ENCODE measurements around the gene FKBP11. TPM values are rescaled to one million over a fixed set of nuclear protein-coding genes. Genes with fewer than 3 reads are reported as not detected.

FKBP11 gene
- 10 to 100 TPM in 3 of 8 experiments, 1 to 10 TPM in 5; 6.0 to 64.3 (median 7.9) TPM for total RNA-seq

- peak in 3 of 8 experiments; percentile 83 to 87 (median 86) for ATAC-seq (replicated peaks in 6 of 8)
- in situ Hi-C loops (cut with MboI; ENCODE audit: low pct_unique_long_range_greater_than_20kb in 2 of 9, low sequenced_read_pairs in 9 of 9, unreplicated experiment in 9 of 9) = no loop called here
- 0 to 100% (median 43%) methylated on average over 1 to 20 of the region's 38 CpGs; no CpG with 5 or more reads in 4 of the 10 experiments for whole genome bisulfite sequencing, 10 experiments
- Histone ChIP-seq H3K4me3 (no peak within 1 kb of the TSS), H3K27ac (no peak within 1 kb of the TSS), H3K4me1 (replicated peaks in 1 of 2) (no peaks in the 10 kb centered on the region)
Observed at GRCh38 chr12:48925304-48926011, at the start of gene FKBP11. FKBP11 (minus strand) TSS chr12:48925492; CDS start chr12:48925428, 64 bp downstream.

GRCh38 chr12:48973941-48974673 lies 48.8 kb upstream of the FKBP11 start:
- 0 to 80% (median 47%) methylated on average over 1 to 6 of the region's 19 CpGs for WGBS, 10 experiments
- Histone ChIP-seq H3K4me1 (replicated peaks in 1 of 2) (peaks cover 4 to 16% of the 10 kb centered on the region in 2 donors), H3K27ac (no peak overlapping the region), H3K4me3 (no peak overlapping the region)
- in situ Hi-C loops (cut with MboI; ENCODE audit: low pct_unique_long_range_greater_than_20kb in 2 of 9, low sequenced_read_pairs in 9 of 9, unreplicated experiment in 9 of 9) = no loop called here
- ATAC-seq (replicated peaks in 6 of 8) = peak in 4 of 8 experiments; percentile 2 to 38 (median 17)

- in situ Hi-C loops (cut with MboI; ENCODE audit: low pct_unique_long_range_greater_than_20kb in 2 of 9, low sequenced_read_pairs in 9 of 9, unreplicated experiment in 9 of 9) = no loop called here
- Histone ChIP-seq H3K27ac (no peak overlapping the region), H3K4me1 (replicated peaks in 1 of 2) (peaks cover 4 to 16% of the 10 kb centered on the region in 2 donors), H3K4me3 (no peak overlapping the region)
- ATAC-seq (replicated peaks in 6 of 8) = peak in 2 of 8 experiments; percentile 44 to 51
- 25% methylated on average over 4 of the region's 12 CpGs; no CpG with 5 or more reads in 9 of the 10 experiments for WGBS, 10 experiments
Observed at GRCh38 chr12:48973531-48973930, 48.2 kb upstream of the FKBP11 start.

GRCh38 chr12:48972952-48973483 lies 47.7 kb upstream of the FKBP11 start:
- no peak overlapping the region for H3K27ac ChIP-seq
- 0 to 66% (median 27%) methylated on average over 1 to 2 of the region's 3 CpGs; no CpG with 5 or more reads in 5 of the 10 experiments for WGBS, 10 experiments
- H3K4me1 ChIP-seq (replicated peaks in 1 of 2) = peaks cover 4 to 16% of the 10 kb centered on the region in 2 donors
- no peak overlapping the region for H3K4me3 ChIP-seq
- in situ Hi-C loops (cut with MboI; ENCODE audit: low pct_unique_long_range_greater_than_20kb in 2 of 9, low sequenced_read_pairs in 9 of 9, unreplicated experiment in 9 of 9) = no loop called here
- no peak for ATAC-seq (replicated peaks in 6 of 8)

GRCh38 chr12:48972213-48972951 lies 47.1 kb upstream of the FKBP11 start:
- 17 to 18% methylated on average over 2 to 4 of the region's 23 CpGs; no CpG with 5 or more reads in 8 of the 10 experiments for WGBS, 10 experiments
- no peak for ATAC-seq (replicated peaks in 6 of 8)
- H3K27ac ChIP-seq = no peak overlapping the region
- H3K4me1 ChIP-seq (replicated peaks in 1 of 2) = peaks cover 4 to 16% of the 10 kb centered on the region in 2 donors
- no peak overlapping the region for H3K4me3 ChIP-seq
- in situ Hi-C loops (cut with MboI; ENCODE audit: low pct_unique_long_range_greater_than_20kb in 2 of 9, low sequenced_read_pairs in 9 of 9, unreplicated experiment in 9 of 9) = no loop called here

GRCh38 chr12:48970702-48971334 lies 45.5 kb upstream of the FKBP11 start:
- in situ Hi-C loops (cut with MboI; ENCODE audit: low pct_unique_long_range_greater_than_20kb in 2 of 9, low sequenced_read_pairs in 9 of 9, unreplicated experiment in 9 of 9) = no loop called here
- peak in 2 of 8 experiments; percentile 1 to 8 for ATAC-seq (replicated peaks in 6 of 8)
- 10 to 100% (median 35%) methylated on average over 1 to 4 of the region's 10 CpGs; no CpG with 5 or more reads in 4 of the 10 experiments for WGBS, 10 experiments
- Histone ChIP-seq H3K4me1 (replicated peaks in 1 of 2) (peaks cover 4 to 16% of the 10 kb centered on the region in 2 donors), H3K4me3 (peak overlapping the region in 4 of 5 donors; percentile 25 to 39 (median 32)), H3K27ac (no peak overlapping the region)

- H3K4me3 ChIP-seq = peak overlapping the region in 2 of 5 donors; percentile 9 to 10
- H3K27ac ChIP-seq = no peak overlapping the region
- in situ Hi-C loops (cut with MboI; ENCODE audit: low pct_unique_long_range_greater_than_20kb in 2 of 9, low sequenced_read_pairs in 9 of 9, unreplicated experiment in 9 of 9) = no loop called here
- ATAC-seq (replicated peaks in 6 of 8) = peak; percentile 23 to 66 (median 58)
- WGBS, 10 experiments = 9 to 40% (median 15%) methylated on average over 1 to 6 of the region's 77 CpGs; no CpG with 5 or more reads in 6 of the 10 experiments
- H3K4me1 ChIP-seq (replicated peaks in 1 of 2) = peaks cover 4 to 16% of the 10 kb centered on the region in 2 donors
Observed at GRCh38 chr12:48969833-48970701, 44.8 kb upstream of the FKBP11 start.

GRCh38 chr12:48969160-48969771 lies 44.0 kb upstream of the FKBP11 start:
- in situ Hi-C loops (cut with MboI; ENCODE audit: low pct_unique_long_range_greater_than_20kb in 2 of 9, low sequenced_read_pairs in 9 of 9, unreplicated experiment in 9 of 9) = no loop called here
- H3K27ac ChIP-seq = no peak overlapping the region
- 30 to 100% (median 79%) methylated on average over 2 to 4 of the region's 8 CpGs; no CpG with 5 or more reads in 6 of the 10 experiments for WGBS, 10 experiments
- ATAC-seq (replicated peaks in 6 of 8) = no peak
- H3K4me1 ChIP-seq (replicated peaks in 1 of 2) = peaks cover 4 to 16% of the 10 kb centered on the region in 2 donors
- H3K4me3 ChIP-seq = no peak overlapping the region

- Histone ChIP-seq H3K27ac (no peak overlapping the region), H3K4me1 (replicated peaks in 1 of 2) (peaks cover 4 to 16% of the 10 kb centered on the region in 2 donors), H3K4me3 (no peak overlapping the region)
- 20 to 60% (median 30%) methylated on average over 1 to 3 of the region's 3 CpGs; no CpG with 5 or more reads in 5 of the 10 experiments for WGBS, 10 experiments
- no peak for ATAC-seq (replicated peaks in 6 of 8)
- in situ Hi-C loops (cut with MboI; ENCODE audit: low pct_unique_long_range_greater_than_20kb in 2 of 9, low sequenced_read_pairs in 9 of 9, unreplicated experiment in 9 of 9) = no loop called here
Observed at GRCh38 chr12:48968467-48968866, 43.2 kb upstream of the FKBP11 start.

GRCh38 chr12:48967991-48968390 lies 42.7 kb upstream of the FKBP11 start:
- no peak for ATAC-seq (replicated peaks in 6 of 8)
- Histone ChIP-seq H3K4me3 (no peak overlapping the region), H3K27ac (no peak overlapping the region), H3K4me1 (replicated peaks in 1 of 2) (peaks cover 4 to 16% of the 10 kb centered on the region in 2 donors)
- in situ Hi-C loops (cut with MboI; ENCODE audit: low pct_unique_long_range_greater_than_20kb in 2 of 9, low sequenced_read_pairs in 9 of 9, unreplicated experiment in 9 of 9) = no loop called here
- 31 to 75% (median 40%) methylated on average over 1 to 2 of the region's 7 CpGs; no CpG with 5 or more reads in 6 of the 10 experiments for WGBS, 10 experiments

- ATAC-seq (replicated peaks in 6 of 8) = peak in 1 of 8 experiments; percentile 30
Observed at GRCh38 chr12:48966177-48966895, 41.0 kb upstream of the FKBP11 start.

More at GRCh38 chr12:48966177-48966895, 41.0 kb upstream of the FKBP11 start:
- 33 to 100% (median 52%) methylated on average over 1 to 7 of the region's 20 CpGs; no CpG with 5 or more reads in 5 of the 10 experiments for WGBS, 10 experiments
- no peak overlapping the region for H3K4me3 ChIP-seq
- in situ Hi-C loops (cut with MboI; ENCODE audit: low pct_unique_long_range_greater_than_20kb in 2 of 9, low sequenced_read_pairs in 9 of 9, unreplicated experiment in 9 of 9) = no loop called here
- no peak overlapping the region for H3K27ac ChIP-seq
- H3K4me1 ChIP-seq (replicated peaks in 1 of 2) = peaks cover 4 to 16% of the 10 kb centered on the region in 2 donors
